ENCODE data around the gene IQSEC1.

- TF ChIP-seq POLR2A (IDR thresholded peaks at IDR 0.05) = no peak
- peak; percentile 40 to 91 (median 89) for TF ChIP-seq CTCF (IDR thresholded peaks at IDR 0.05)
Observed at GRCh38 chr3:12868039-12869034, 204.9 kb downstream of the IQSEC1 start.

All from breast epithelium (tissue), 3 donors.